Measurements from ENCODE around the gene MANF.

DNA sequence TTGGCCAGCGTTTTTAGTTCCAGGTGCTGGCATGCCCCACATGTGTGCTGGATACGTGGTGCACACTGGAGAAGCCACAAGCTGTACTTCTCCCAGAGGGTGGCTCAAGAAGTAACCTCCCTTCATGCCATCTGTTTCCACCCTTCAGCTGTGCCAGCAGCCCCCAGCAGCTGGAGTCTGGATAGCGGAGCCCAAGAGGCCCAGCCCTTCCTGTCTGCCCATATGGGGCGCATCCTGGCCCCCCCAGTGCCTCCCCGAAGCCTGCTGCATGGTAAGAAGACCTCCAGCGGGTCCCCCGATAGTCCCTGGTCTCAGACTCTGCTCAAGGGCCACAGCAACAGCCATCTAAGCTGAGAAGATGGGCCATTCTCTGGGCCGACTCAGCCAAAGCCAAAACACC, 5.8 kb upstream of the MANF start:
- TF ChIP-seq, protein P1, sequence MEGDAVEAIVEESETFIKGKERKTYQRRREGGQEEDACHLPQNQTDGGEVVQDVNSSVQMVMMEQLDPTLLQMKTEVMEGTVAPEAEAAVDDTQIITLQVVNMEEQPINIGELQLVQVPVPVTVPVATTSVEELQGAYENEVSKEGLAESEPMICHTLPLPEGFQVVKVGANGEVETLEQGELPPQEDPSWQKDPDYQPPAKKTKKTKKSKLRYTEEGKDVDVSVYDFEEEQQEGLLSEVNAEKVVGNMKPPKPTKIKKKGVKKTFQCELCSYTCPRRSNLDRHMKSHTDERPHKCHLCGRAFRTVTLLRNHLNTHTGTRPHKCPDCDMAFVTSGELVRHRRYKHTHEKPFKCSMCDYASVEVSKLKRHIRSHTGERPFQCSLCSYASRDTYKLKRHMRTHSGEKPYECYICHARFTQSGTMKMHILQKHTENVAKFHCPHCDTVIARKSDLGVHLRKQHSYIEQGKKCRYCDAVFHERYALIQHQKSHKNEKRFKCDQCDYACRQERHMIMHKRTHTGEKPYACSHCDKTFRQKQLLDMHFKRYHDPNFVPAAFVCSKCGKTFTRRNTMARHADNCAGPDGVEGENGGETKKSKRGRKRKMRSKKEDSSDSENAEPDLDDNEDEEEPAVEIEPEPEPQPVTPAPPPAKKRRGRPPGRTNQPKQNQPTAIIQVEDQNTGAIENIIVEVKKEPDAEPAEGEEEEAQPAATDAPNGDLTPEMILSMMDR (IDR thresholded peaks at IDR 0.05): no peak
- TF ChIP-seq POLR2A (IDR thresholded peaks at IDR 0.05) (no peak), POLR2AphosphoS5 (IDR thresholded peaks at IDR 0.05; ENCODE audit: insufficient read depth in 1 of 2, low read depth in 1 of 2) (no peak)
